ENCODE results near the gene RANBP3.

GRCh38 chr19:5910638-5910907 is 67.4 kb downstream of the RANBP3 start:
- TF ChIP-seq POLR2AphosphoS5 (IDR thresholded peaks at IDR 0.05; ENCODE audit: low read depth, low read length) (no peak), ZBTB33 (IDR thresholded peaks at IDR 0.05; ENCODE audit: extremely low read depth, insufficient replicate concordance, low read length) (no peak)

Measured in HCT116 (cell line).